K562 (cell line): ENCODE results near the gene ACTR3C.

Source experiments
- CTCF ChIP-seq, 3 experiments: IDR thresholded peaks in 2 of 3; conservative IDR thresholded peaks in 1 of 3; 2 replicates each; pipeline ENCODE4 v1.5.1; 2011 to 2012; ENCODE audit warnings: low read length in 3 of 3, mild to moderate bottlenecking in 3 of 3, control low read depth in 2 of 3, improper control_type of control experiment in 1 of 3, inconsistent platforms in 1 of 3, low read depth in 1 of 3, mixed read lengths in 1 of 3, moderate library complexity in 1 of 3; ENCODE audit not compliant: insufficient read depth in 2 of 3
- POLR2A ChIP-seq: fragments of 450-650 bp; conservative IDR thresholded peaks from 2 replicates; pipeline ENCODE4 v1.6.1; 2016
- POLR2AphosphoS5 ChIP-seq: IDR thresholded peaks from 2 replicates; pipeline ENCODE4 v1.6.1; 2011; ENCODE audit warnings: mild to moderate bottlenecking, low read depth, low read length, moderate library complexity; ENCODE audit not compliant: control insufficient read depth, insufficient read depth
- ZMIZ1 ChIP-seq, 2 experiments: fragments of 150-350 bp in 1 of 2; IDR thresholded peaks; 2 replicates each; pipeline ENCODE4 v1.6.1; 2012 to 2016; ENCODE audit warnings: low read depth in 2 of 2, low read length in 2 of 2, mild to moderate bottlenecking in 1 of 2, moderate library complexity in 1 of 2
- ZNF197 ChIP-seq: fragments of 200-800 bp; sonication (Bioruptor generic); IDR thresholded peaks from 2 replicates; pipeline ENCODE4 v1.6.1; 2016; ENCODE audit warnings: low read depth, missing genetic modification characterization, missing compliant biosample characterization

GRCh38 chr7:150327308-150327707, 4.0 kb upstream of the ACTR3C start:
- no peak for TF ChIP-seq POLR2AphosphoS5
- no peak for TF ChIP-seq CTCF (IDR thresholded peaks at IDR 0.05 in 2 of 3, conservative IDR thresholded peaks at IDR 0.05 in 1 of 3; ENCODE audit: insufficient read depth in 2 of 3, low read depth in 1 of 3, low read length in 3 of 3)
- TF ChIP-seq POLR2A = no peak
- TF ChIP-seq ZNF197 (CRISPR knock-in tag) = no peak
- TF ChIP-seq ZMIZ1 (IDR thresholded peaks at IDR 0.05; ENCODE audit: low read depth in 2 of 2, low read length in 2 of 2) = no peak
